ENCODE data around the gene DOCK3.
"Not testable (repeated sequence)": the region's sequence is repeated elsewhere in the genome, so short reads cannot be mapped to it uniquely, and the experiment has no call there.

The DOCK3 gene

GRCh38 chr3:51083490-51083889, 408.8 kb downstream of the DOCK3 start:
- Histone ChIP-seq H3K27me3 (ENCODE audit: insufficient read depth, poor library complexity, severe bottlenecking) (no peaks in the 10 kb centered on the region), H3K4me3 (replicated peaks; ENCODE audit: insufficient read depth, low read length) (no peak overlapping the region), H3K27ac (replicated peaks) (no peak overlapping the region)
- no peak for DNase-seq (ENCODE audit: low read depth in 1 of 2, low spot score in 1 of 2)
- TF ChIP-seq GABPA (IDR thresholded peaks at IDR 0.05; ENCODE audit: low read depth) (no peak), SPI1 (IDR thresholded peaks at IDR 0.05; ENCODE audit: borderline replicate concordance, low read depth) (no peak), CTCF (IDR thresholded peaks at IDR 0.05; ENCODE audit: insufficient read depth, low read length) (no peak), POLR2AphosphoS5 (IDR thresholded peaks at IDR 0.05; ENCODE audit: low read depth) (no peak)
- TF ChIP-seq, protein P1, sequence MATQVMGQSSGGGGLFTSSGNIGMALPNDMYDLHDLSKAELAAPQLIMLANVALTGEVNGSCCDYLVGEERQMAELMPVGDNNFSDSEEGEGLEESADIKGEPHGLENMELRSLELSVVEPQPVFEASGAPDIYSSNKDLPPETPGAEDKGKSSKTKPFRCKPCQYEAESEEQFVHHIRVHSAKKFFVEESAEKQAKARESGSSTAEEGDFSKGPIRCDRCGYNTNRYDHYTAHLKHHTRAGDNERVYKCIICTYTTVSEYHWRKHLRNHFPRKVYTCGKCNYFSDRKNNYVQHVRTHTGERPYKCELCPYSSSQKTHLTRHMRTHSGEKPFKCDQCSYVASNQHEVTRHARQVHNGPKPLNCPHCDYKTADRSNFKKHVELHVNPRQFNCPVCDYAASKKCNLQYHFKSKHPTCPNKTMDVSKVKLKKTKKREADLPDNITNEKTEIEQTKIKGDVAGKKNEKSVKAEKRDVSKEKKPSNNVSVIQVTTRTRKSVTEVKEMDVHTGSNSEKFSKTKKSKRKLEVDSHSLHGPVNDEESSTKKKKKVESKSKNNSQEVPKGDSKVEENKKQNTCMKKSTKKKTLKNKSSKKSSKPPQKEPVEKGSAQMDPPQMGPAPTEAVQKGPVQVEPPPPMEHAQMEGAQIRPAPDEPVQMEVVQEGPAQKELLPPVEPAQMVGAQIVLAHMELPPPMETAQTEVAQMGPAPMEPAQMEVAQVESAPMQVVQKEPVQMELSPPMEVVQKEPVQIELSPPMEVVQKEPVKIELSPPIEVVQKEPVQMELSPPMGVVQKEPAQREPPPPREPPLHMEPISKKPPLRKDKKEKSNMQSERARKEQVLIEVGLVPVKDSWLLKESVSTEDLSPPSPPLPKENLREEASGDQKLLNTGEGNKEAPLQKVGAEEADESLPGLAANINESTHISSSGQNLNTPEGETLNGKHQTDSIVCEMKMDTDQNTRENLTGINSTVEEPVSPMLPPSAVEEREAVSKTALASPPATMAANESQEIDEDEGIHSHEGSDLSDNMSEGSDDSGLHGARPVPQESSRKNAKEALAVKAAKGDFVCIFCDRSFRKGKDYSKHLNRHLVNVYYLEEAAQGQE (IDR thresholded peaks at IDR 0.05; ENCODE audit: insufficient replicate concordance, low read depth) = no peak

- H3K27me3 ChIP-seq (ENCODE audit: insufficient read depth, poor library complexity, severe bottlenecking); H3K27ac ChIP-seq (replicated peaks); DNase-seq (ENCODE audit: low read depth in 1 of 2, low spot score in 1 of 2); H3K4me3 ChIP-seq (replicated peaks; ENCODE audit: insufficient read depth, low read length): not testable (repeated sequence)
These were observed 417.4 kb downstream of the DOCK3 start for GRCh38 chr3:51092141-51092540.

GRCh38 chr3:51094838-51095237, 420.1 kb downstream of the DOCK3 start:
- DNase-seq (ENCODE audit: low read depth in 1 of 2, low spot score in 1 of 2); H3K27ac ChIP-seq (replicated peaks); H3K4me3 ChIP-seq (replicated peaks; ENCODE audit: insufficient read depth, low read length); H3K27me3 ChIP-seq (ENCODE audit: insufficient read depth, poor library complexity, severe bottlenecking): not testable (repeated sequence)

GRCh38 chr3:51099794-51100535, 425.2 kb downstream of the DOCK3 start:
- H3K27me3 ChIP-seq (ENCODE audit: insufficient read depth, poor library complexity, severe bottlenecking) = no peaks in the 10 kb centered on the region
- H3K27ac ChIP-seq (replicated peaks) = no peak overlapping the region
- H3K4me3 ChIP-seq (replicated peaks; ENCODE audit: insufficient read depth, low read length) = no peak overlapping the region
- TF ChIP-seq POLR2AphosphoS5 (IDR thresholded peaks at IDR 0.05; ENCODE audit: low read depth) = no peak
- TF ChIP-seq CTCF (IDR thresholded peaks at IDR 0.05; ENCODE audit: insufficient read depth, low read length) = peak; percentile 55
- peak; percentile 2 to 27 for DNase-seq (ENCODE audit: low read depth in 1 of 2, low spot score in 1 of 2)

- no peak overlapping the region for H3K4me3 ChIP-seq (replicated peaks; ENCODE audit: insufficient read depth, low read length)
- no peak for DNase-seq (ENCODE audit: low read depth in 1 of 2, low spot score in 1 of 2)
- TF ChIP-seq SPI1 (IDR thresholded peaks at IDR 0.05; ENCODE audit: borderline replicate concordance, low read depth) = no peak
- TF ChIP-seq, protein P1 (IDR thresholded peaks at IDR 0.05; ENCODE audit: insufficient replicate concordance, low read depth) = no peak
- TF ChIP-seq CTCF (IDR thresholded peaks at IDR 0.05; ENCODE audit: insufficient read depth, low read length) = no peak
- TF ChIP-seq POLR2AphosphoS5 (IDR thresholded peaks at IDR 0.05; ENCODE audit: low read depth) = no peak
- TF ChIP-seq GABPA (IDR thresholded peaks at IDR 0.05; ENCODE audit: low read depth) = no peak
- H3K27me3 ChIP-seq (ENCODE audit: insufficient read depth, poor library complexity, severe bottlenecking) = no peaks in the 10 kb centered on the region
- H3K27ac ChIP-seq (replicated peaks) = no peak overlapping the region
These were observed 425.8 kb downstream of the DOCK3 start for GRCh38 chr3:51100536-51100851.

All from HL-60 (cell line).